Measurements from ENCODE around the gene ARFIP2.

DNA sequence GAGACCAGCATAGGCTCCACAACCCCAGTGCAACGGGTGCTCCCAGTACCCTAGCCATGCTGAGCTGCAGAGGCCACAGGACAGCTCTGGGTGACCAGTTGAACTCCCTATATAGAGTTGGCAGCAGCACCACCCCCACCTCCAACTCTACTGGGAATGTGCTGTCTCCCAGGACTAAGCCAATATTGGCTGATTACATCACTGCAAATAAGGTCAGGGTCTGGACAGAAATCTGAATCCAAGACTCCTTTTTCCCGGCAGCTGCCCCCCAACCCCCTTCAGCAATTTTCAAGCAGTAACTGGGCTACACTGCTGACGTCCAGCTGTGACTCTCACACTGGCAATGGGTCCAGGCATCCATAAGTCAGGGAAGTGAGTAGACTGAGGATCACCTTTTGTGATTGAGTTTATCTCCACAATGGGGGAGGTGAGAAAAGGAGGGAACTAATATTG is 40.2 kb downstream of the ARFIP2 start, which contains the start of gene HPX:
- TF ChIP-seq, protein P1, sequence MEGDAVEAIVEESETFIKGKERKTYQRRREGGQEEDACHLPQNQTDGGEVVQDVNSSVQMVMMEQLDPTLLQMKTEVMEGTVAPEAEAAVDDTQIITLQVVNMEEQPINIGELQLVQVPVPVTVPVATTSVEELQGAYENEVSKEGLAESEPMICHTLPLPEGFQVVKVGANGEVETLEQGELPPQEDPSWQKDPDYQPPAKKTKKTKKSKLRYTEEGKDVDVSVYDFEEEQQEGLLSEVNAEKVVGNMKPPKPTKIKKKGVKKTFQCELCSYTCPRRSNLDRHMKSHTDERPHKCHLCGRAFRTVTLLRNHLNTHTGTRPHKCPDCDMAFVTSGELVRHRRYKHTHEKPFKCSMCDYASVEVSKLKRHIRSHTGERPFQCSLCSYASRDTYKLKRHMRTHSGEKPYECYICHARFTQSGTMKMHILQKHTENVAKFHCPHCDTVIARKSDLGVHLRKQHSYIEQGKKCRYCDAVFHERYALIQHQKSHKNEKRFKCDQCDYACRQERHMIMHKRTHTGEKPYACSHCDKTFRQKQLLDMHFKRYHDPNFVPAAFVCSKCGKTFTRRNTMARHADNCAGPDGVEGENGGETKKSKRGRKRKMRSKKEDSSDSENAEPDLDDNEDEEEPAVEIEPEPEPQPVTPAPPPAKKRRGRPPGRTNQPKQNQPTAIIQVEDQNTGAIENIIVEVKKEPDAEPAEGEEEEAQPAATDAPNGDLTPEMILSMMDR (IDR thresholded peaks at IDR 0.05; ENCODE audit: extremely low read depth in 1 of 2, insufficient read depth in 1 of 2, low read depth in 1 of 2, low read length in 2 of 2): no peak
- TF ChIP-seq POLR2AphosphoS5 (IDR thresholded peaks at IDR 0.05; ENCODE audit: insufficient read depth, low read depth, low read length) (no peak), POLR2A (IDR thresholded peaks at IDR 0.05; ENCODE audit: low read depth, low read length) (no peak), EZH2 (IDR thresholded peaks at IDR 0.05; ENCODE audit: borderline replicate concordance, low read depth, low read length, severe bottlenecking) (no peak), JUN (IDR thresholded peaks at IDR 0.05; ENCODE audit: borderline replicate concordance, insufficient read depth, insufficient read length, low read depth) (no peak), FOS (IDR thresholded peaks at IDR 0.05; ENCODE audit: borderline replicate concordance, insufficient read depth, low read length) (no peak)
